Fibroblast of skin of left quadriceps (primary cell): Measurements from ENCODE around the gene KRTAP19-3.
"Not testable (repeated sequence)": the region's sequence is repeated elsewhere in the genome, so short reads cannot be mapped to it uniquely, and the experiment has no call there.

Experiments
- DNase-seq, 2 experiments: peaks; one replicate each; pipeline ENCODE4 v3.0.0-alpha.2; 2013; ENCODE audit warnings: low read depth in 2 of 2

The KRTAP19-3 gene

DNA sequence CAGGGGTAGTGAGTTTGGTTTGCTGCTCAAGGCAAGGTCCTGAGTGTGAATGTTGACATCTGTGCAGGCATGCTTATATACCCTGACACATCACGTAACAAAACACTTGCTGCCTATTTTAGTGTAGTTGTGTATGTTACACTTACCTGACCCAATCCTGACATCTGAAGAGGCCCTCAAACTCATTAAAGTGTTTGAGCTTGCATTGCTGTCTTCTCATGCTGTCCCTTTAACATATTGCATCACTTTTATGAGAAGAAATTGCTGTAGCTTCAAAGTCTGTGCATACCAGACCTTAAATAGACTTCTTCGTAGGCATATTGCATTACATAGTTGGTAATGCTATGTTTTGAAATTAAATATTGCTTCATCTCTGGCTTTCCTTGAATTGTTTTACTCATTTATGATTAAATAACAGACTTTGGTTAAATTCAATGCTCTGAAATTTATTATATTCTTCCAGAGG lies at the start of gene KRTAP19-3:
Gene KRTAP19-3 (minus strand): TSS at position 51 of the 466 bp plus-strand sequence. CDS start 56 bp downstream, outside the sequence.
- DNase-seq: no peak

- no peak for DNase-seq
These were observed 27.1 kb upstream of the KRTAP19-3 start for GRCh38 chr21:30518876-30519275.

- DNase-seq: no peak
These were observed 23.9 kb upstream of the KRTAP19-3 start for GRCh38 chr21:30515681-30516080.

- DNase-seq: not testable (repeated sequence)
These were observed 13.9 kb upstream of the KRTAP19-3 start for GRCh38 chr21:30505621-30506205.

DNA sequence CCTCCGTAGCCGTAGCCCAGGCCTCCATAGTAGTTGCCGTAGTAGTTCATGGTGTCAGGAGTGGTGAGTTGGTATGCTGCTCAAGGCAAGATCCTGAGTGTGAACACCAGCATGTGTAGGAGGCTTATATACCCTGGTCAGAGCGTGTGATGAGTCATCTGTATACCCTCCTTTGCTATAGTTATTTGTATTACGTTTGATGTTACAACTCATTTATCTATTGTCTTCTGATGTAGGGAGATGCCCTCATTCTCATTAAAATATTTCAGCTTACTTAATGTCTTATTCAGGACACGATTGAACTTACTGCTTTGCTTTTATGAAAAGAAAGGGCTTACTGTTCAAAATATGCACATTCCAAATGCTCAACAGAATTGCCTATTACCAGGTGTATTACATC lies 10.2 kb upstream of the KRTAP19-3 start, which contains the start of gene KRTAP19-5:
Gene KRTAP19-5 (minus strand): TSS at position 101 of the 400 bp plus-strand sequence. CDS start 51 bp downstream, at position 50.
- DNase-seq: no peak

DNA sequence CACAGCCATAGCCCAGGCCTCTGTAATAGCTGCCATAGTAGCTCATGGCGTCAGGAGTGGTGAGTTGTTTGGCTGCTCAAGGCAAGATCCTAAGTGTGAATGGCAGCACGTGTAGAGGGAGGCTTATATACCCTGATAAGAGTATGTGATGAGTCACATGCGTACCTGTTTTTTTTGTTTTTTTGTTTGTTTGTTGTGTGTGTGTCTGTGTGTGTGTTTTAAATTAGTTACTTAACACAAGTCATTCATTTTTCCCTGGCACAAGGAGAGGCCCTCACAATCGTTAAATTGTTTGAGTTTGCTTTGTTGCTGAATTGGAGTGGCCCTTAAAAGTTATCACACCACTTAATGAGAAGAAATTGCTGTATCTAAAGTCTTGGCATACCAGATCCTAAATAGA lies 5.3 kb upstream of the KRTAP19-3 start, which contains the start of gene KRTAP19-4:
Gene KRTAP19-4 (minus strand): TSS at position 101 of the 400 bp plus-strand sequence. CDS start 55 bp downstream, at position 46.
- DNase-seq: no peak

DNA sequence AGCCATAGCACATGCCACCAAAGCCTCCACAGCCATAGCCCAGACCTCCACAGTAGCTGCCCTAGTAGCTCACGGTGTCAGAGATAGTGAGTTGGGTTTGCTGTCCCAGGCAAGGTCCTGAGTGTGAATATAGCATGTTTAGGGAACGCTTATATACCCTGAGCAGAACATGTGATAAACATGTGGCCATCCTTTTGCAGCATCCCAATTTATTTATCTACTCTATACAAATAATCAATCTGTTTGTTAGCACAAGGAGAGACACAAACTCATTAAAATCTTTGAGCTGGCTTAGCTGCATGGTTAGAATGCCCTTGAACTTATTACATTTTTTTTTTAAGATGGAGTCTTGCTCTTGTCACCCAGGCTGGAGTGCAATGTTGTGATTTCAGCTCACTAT lies 4.5 kb downstream of the KRTAP19-3 start, which contains the start of gene KRTAP19-2:
Gene KRTAP19-2 (minus strand): TSS at position 101 of the 400 bp plus-strand sequence. CDS start 88 bp downstream, at position 13.
- DNase-seq: no peak

DNA sequence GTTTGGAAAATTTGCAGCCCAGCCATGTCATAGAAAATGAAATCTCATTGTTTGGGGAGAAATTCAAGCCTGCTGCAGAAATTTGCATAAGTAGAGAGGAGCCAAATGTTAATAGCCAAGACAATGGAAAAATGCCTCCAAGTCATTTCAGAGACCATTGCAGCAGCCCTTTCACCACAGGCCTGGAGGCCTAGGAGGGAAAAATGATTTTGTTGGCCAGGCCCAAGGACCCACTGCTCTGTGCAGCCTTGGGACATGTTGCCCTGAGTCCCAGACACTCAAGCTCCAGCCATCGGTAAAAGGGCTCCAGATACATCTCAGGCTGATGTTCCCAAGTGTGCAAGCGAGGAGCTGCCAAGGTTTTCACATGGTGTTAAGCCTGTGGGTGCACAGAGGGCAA lies 5.6 kb downstream of the KRTAP19-3 start:
- DNase-seq: no peak

DNA sequence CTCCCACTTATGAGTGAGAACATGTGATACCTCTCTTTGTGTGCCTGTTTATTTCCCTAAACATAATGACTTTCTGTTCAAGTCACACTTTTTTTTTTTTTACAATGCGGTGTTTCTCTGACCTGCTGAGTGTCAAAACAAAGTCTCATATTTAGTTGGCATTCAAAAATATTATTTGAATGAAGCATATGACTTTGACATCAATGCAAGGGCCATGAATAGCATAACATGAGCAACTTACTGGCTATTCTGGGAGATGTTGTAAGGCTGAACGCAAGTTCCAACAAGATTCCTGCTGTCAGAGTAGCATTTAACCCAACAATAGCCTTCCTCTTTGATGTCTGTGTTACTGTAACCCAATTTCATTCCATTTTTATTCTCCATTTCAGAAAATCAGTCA lies 9.7 kb downstream of the KRTAP19-3 start:
- no peak for DNase-seq

GRCh38 chr21:30480145-30480544 lies 11.7 kb downstream of the KRTAP19-3 start, which contains the start of gene KRTAP19-1:
KRTAP19-1 (minus strand) TSS chr21:30480367; CDS start chr21:30480317, 50 bp downstream.
- DNase-seq: no peak

- DNase-seq: no peak
These were observed 12.6 kb downstream of the KRTAP19-3 start for GRCh38 chr21:30479259-30479658.

DNA sequence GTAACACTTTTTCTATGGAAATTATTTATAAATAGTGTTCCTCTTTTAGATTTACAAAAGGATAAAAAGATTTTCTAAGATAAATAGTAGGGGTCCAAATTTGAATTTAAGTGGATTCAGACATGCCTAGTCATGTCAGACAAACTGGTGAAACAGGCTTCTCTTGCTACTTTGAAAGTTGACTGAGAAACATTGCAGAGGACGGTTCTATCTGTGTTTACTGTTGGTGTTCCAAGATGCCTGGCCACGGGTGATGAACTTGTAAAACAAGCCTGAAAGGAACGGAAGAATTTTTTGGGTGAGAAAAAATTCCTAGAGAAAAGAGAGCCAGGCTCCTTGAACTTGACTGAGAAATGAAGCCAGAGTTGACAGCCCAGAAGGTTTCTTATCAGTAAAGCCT lies 13.8 kb downstream of the KRTAP19-3 start:
- no peak for DNase-seq

- no peak for DNase-seq
These were observed 22.7 kb downstream of the KRTAP19-3 start for GRCh38 chr21:30468900-30469714.

DNA sequence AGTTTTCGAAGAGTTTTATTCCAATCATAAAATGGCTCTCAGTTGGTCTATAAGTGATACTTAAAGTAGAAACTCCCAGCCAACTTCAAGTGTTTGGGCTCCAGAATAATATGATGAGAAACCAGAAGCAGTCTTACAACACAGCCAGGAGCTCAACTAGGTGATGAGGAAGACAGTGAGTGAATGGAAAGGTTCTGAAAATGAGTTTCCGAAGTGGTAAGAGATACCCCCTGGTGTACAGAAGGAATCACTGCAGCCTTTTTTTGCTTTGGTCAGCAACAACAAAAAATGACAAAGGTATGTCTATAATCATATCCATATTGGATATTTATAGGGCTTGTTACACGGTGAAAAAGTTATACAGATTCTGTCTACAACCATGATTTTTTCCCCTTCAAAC lies 28.1 kb downstream of the KRTAP19-3 start:
- no peak for DNase-seq

- no peak for DNase-seq
These were observed 43.3 kb downstream of the KRTAP19-3 start for GRCh38 chr21:30448514-30448913.

DNA sequence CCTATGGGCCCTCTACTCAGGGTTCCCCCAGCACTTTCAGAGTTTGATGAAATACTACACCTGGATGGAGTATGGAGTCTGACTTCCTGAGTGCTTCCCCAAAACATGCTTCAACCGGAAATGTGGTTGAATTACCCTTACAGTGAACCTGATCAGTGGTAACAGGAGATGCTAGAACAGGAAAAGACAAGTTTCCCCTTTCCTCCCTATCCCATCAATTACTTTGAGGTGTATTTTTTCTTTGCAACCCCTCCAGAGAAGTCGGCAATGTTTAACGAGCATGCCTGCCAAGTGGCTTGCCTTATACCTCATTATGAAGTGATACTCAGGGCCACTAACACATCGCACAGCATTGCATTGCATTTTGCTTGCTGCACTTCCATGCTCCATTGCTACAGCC lies 44.8 kb downstream of the KRTAP19-3 start:
- no peak for DNase-seq

- DNase-seq: no peak
These were observed 47.6 kb downstream of the KRTAP19-3 start for GRCh38 chr21:30444204-30444603.

DNA sequence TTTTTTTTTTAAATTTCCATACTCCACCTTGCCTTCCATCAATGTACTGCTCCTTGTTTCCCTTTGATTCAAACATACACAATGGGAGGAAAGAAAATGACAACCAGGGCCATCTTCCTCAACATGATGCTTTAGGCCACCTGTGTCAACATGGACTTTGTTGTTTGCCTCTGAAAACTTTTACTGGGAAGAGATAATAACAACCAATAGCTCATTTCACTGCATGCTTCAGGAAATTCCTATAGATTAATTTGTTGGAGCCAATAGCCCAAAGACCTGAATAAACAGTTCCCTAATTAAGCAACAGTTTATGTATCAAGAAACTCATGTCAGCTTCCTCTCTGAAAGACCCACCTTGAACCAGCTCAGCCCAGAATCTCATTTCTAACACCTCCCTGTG lies 48.6 kb downstream of the KRTAP19-3 start:
- no peak for DNase-seq
